ENCODE data around the gene RTCA.
"Not testable (repeated sequence)": the region's sequence is repeated elsewhere in the genome, so short reads cannot be mapped to it uniquely, and the experiment has no call there.

Gene RTCA

GRCh38 chr1:100306735-100307313 lies 40.8 kb downstream of the RTCA start:
- DNase-seq (ENCODE audit: low read depth in 2 of 3, low spot score in 2 of 3): no peak

- DNase-seq (ENCODE audit: low read depth in 2 of 3, low spot score in 2 of 3): no peak
Observed at GRCh38 chr1:100308777-100309176, 42.8 kb downstream of the RTCA start.

GRCh38 chr1:100309863-100310262 lies 43.8 kb downstream of the RTCA start:
- no peak for DNase-seq (ENCODE audit: low read depth in 2 of 3, low spot score in 2 of 3)

- no peak for DNase-seq (ENCODE audit: low read depth in 2 of 3, low spot score in 2 of 3)
Observed at GRCh38 chr1:100313382-100313781, 47.4 kb downstream of the RTCA start.

GRCh38 chr1:100316622-100317021 lies 50.6 kb downstream of the RTCA start:
- no peak for DNase-seq (ENCODE audit: low read depth in 2 of 3, low spot score in 2 of 3)

- no peak for DNase-seq (ENCODE audit: low read depth in 2 of 3, low spot score in 2 of 3)
Observed at GRCh38 chr1:100320311-100321099, 54.5 kb downstream of the RTCA start.

GRCh38 chr1:100321100-100321493 lies 55.1 kb downstream of the RTCA start:
- no peak for DNase-seq (ENCODE audit: low read depth in 2 of 3, low spot score in 2 of 3)

GRCh38 chr1:100321506-100321905 lies 55.5 kb downstream of the RTCA start:
- no peak for DNase-seq (ENCODE audit: low read depth in 2 of 3, low spot score in 2 of 3)

- DNase-seq (ENCODE audit: low read depth in 2 of 3, low spot score in 2 of 3): no peak
Observed at GRCh38 chr1:100322436-100323211, 56.6 kb downstream of the RTCA start.

GRCh38 chr1:100323419-100324106 lies 57.5 kb downstream of the RTCA start:
- no peak for DNase-seq (ENCODE audit: low read depth in 2 of 3, low spot score in 2 of 3)

- no peak for DNase-seq (ENCODE audit: low read depth in 2 of 3, low spot score in 2 of 3)
Observed at GRCh38 chr1:100325415-100326324, 59.7 kb downstream of the RTCA start.

GRCh38 chr1:100326325-100326670 lies 60.3 kb downstream of the RTCA start:
- DNase-seq (ENCODE audit: low read depth in 2 of 3, low spot score in 2 of 3): not testable (repeated sequence)

GRCh38 chr1:100328133-100328532 lies 62.1 kb downstream of the RTCA start:
- no peak for DNase-seq (ENCODE audit: low read depth in 2 of 3, low spot score in 2 of 3)

GRCh38 chr1:100331146-100331545 lies 65.1 kb downstream of the RTCA start:
- not testable (repeated sequence) for DNase-seq (ENCODE audit: low read depth in 2 of 3, low spot score in 2 of 3)

- no peak for DNase-seq (ENCODE audit: low read depth in 2 of 3, low spot score in 2 of 3)
Observed at GRCh38 chr1:100332331-100332730, 66.3 kb downstream of the RTCA start.

- no peak for DNase-seq (ENCODE audit: low read depth in 2 of 3, low spot score in 2 of 3)
Observed at GRCh38 chr1:100335436-100335835, 69.4 kb downstream of the RTCA start.

- not testable (repeated sequence) for DNase-seq (ENCODE audit: low read depth in 2 of 3, low spot score in 2 of 3)
Observed at GRCh38 chr1:100337878-100338277, 71.9 kb downstream of the RTCA start.

- not testable (repeated sequence) for DNase-seq (ENCODE audit: low read depth in 2 of 3, low spot score in 2 of 3)
Observed at GRCh38 chr1:100339735-100340134, 73.7 kb downstream of the RTCA start.

- DNase-seq (ENCODE audit: low read depth in 2 of 3, low spot score in 2 of 3): no peak
Observed at GRCh38 chr1:100340494-100340893, 74.5 kb downstream of the RTCA start.

- DNase-seq (ENCODE audit: low read depth in 2 of 3, low spot score in 2 of 3): no peak
Observed at GRCh38 chr1:100342348-100342747, 76.3 kb downstream of the RTCA start.
